Left ventricle myocardium superior (tissue), 1 donor: ENCODE data around the gene ETNK1. TPM values are rescaled to one million over a fixed set of nuclear protein-coding genes. Genes with fewer than 3 reads are reported as not detected.
"Not testable (repeated sequence)": the region's sequence is repeated elsewhere in the genome, so short reads cannot be mapped to it uniquely, and the experiment has no call there.

Experiments
- ATAC-seq: fragments of 200-7000 bp; cut with Tn5 transposase; one replicate; pipeline ENCODE4 v1.9.1; 2020; ENCODE audit warnings: mild to moderate bottlenecking, moderate library complexity
- DNase-seq: peaks from one replicate; pipeline ENCODE4 v3.0.0-alpha.2; 2020
- intact Hi-C: fragments of 100-400 bp; cut with micrococcal nuclease; formaldehyde crosslinking; loops from one replicate; pipeline ENCODE4 v1.11.0; 2022
- long read RNA-seq: library from polyadenylated mRNA; unstranded; transcript quantifications from one replicate; pipeline ENCODE4 v2.0.0, GENCODE V29; 2021
- total RNA-seq: library from RNA; stranded (reverse); fragmentation: NEBNext Ultra II Directional; extraction: Animal tissue kit (Norgen Biotek cat#: 25700); gene quantifications from one replicate; pipeline ENCODE4 v1.2.1, GENCODE V29; 2021
- donor health status: DM: no; HTN: yes; CAD: no; lungs with severe emphysema.

The ETNK1 gene
- 19.0 TPM for total RNA-seq
- long read RNA-seq, full-length matches to known transcripts = 10 of 12 reads
- long read RNA-seq, partial matches to known transcripts = 0 of 12 reads
- long read RNA-seq, other reads (novel, unspliced or antisense) = 2 of 12 reads

- ATAC-seq (peak; percentile 100), DNase-seq (peak; percentile 98)
- intact Hi-C loops = loop anchor here (10.0 kb wide), 1 partner anchor 80 kb away; the partner anchor contains the start of gene C2CD5
These were observed at the start of gene ETNK1 for GRCh38 chr12:22624870-22625761. Gene ETNK1, plus strand, starts transcription at chr12:22625171. Its CDS starts 260 bp downstream, at chr12:22625431.

GRCh38 chr12:22576065-22576464, 48.9 kb upstream of the ETNK1 start:
- DNase-seq (no peak), ATAC-seq (no peak)
- intact Hi-C loops = no loop called here

GRCh38 chr12:22576473-22576872, 48.5 kb upstream of the ETNK1 start:
- ATAC-seq (no peak), DNase-seq (no peak)
- intact Hi-C loops = no loop called here

- intact Hi-C loops = no loop called here
- DNase-seq = no peak
- no peak for ATAC-seq
These were observed 47.3 kb upstream of the ETNK1 start for GRCh38 chr12:22577667-22578066.

- DNase-seq = no peak
- intact Hi-C loops = no loop called here
- ATAC-seq = no peak
These were observed 46.6 kb upstream of the ETNK1 start for GRCh38 chr12:22578328-22578727.

- intact Hi-C loops = no loop called here
- ATAC-seq (no peak), DNase-seq (no peak)
These were observed 36.2 kb upstream of the ETNK1 start for GRCh38 chr12:22588817-22589216.

GRCh38 chr12:22593864-22594263, 31.1 kb upstream of the ETNK1 start:
- intact Hi-C loops = no loop called here

GRCh38 chr12:22597539-22597938, 27.4 kb upstream of the ETNK1 start:
- intact Hi-C loops, ATAC-seq, DNase-seq: not testable (repeated sequence)

More at GRCh38 chr12:22593864-22594263, 31.1 kb upstream of the ETNK1 start:
- DNase-seq = no peak
- ATAC-seq = no peak

GRCh38 chr12:22598141-22598762, 26.7 kb upstream of the ETNK1 start:
- no peak for ATAC-seq
- intact Hi-C loops = no loop called here

GRCh38 chr12:22598763-22599161, 26.2 kb upstream of the ETNK1 start:
- intact Hi-C loops = no loop called here
- no peak for DNase-seq

More at GRCh38 chr12:22598141-22598762, 26.7 kb upstream of the ETNK1 start:
- no peak for DNase-seq

GRCh38 chr12:22600181-22600580, 24.8 kb upstream of the ETNK1 start:
- ATAC-seq = no peak
- DNase-seq = no peak
- intact Hi-C loops = no loop called here

More at GRCh38 chr12:22598763-22599161, 26.2 kb upstream of the ETNK1 start:
- ATAC-seq = no peak

GRCh38 chr12:22609501-22609900, 15.5 kb upstream of the ETNK1 start:
- ATAC-seq (no peak), DNase-seq (no peak)
- intact Hi-C loops = no loop called here

- intact Hi-C loops = no loop called here
- ATAC-seq (no peak), DNase-seq (no peak)
These were observed 14.8 kb upstream of the ETNK1 start for GRCh38 chr12:22610131-22610530.

GRCh38 chr12:22612822-22613221, 12.1 kb upstream of the ETNK1 start:
- intact Hi-C loops, DNase-seq, ATAC-seq: not testable (repeated sequence)

GRCh38 chr12:22615963-22616501, 8.9 kb upstream of the ETNK1 start:
- intact Hi-C loops = no loop called here
- no peak for ATAC-seq

GRCh38 chr12:22617630-22618029, 7.3 kb upstream of the ETNK1 start:
- ATAC-seq (no peak), DNase-seq (no peak)
- intact Hi-C loops = no loop called here

More at GRCh38 chr12:22615963-22616501, 8.9 kb upstream of the ETNK1 start:
- no peak for DNase-seq

- intact Hi-C loops = loop anchor here (10.0 kb wide), 1 partner anchor 80 kb away; the partner anchor contains the start of gene C2CD5
- no peak for DNase-seq
- ATAC-seq = peak; percentile 60
These were observed 462 bp upstream of the ETNK1 start for GRCh38 chr12:22624548-22624869.

- intact Hi-C loops = loop anchor here (10.0 kb wide), 1 partner anchor 81 kb away; the partner anchor contains the start of gene C2CD5
- ATAC-seq (peak; percentile 32), DNase-seq (peak; percentile 23)
These were observed 857 bp downstream of the ETNK1 start for GRCh38 chr12:22625762-22626294.

GRCh38 chr12:22626406-22626805, 1.4 kb downstream of the ETNK1 start:
- intact Hi-C loops = loop anchor here (10.0 kb wide), 1 partner anchor 82 kb away; the partner anchor contains the start of gene C2CD5
- no peak for ATAC-seq
- DNase-seq = no peak
